Measurements from ENCODE around the gene TSNAX.
A peak's percentile ranks its signal among the peaks of the same experiment; 100 is the strongest.
"Not testable (repeated sequence)": the region's sequence is repeated elsewhere in the genome, so short reads cannot be mapped to it uniquely, and the experiment has no call there.

TSNAX gene

GRCh38 chr1:231591466-231591865, 63.0 kb downstream of the TSNAX start:
- Histone ChIP-seq H3K4me3 (ENCODE audit: low read depth in 1 of 2, low read length in 2 of 2) (no peak overlapping the region), H3K27ac (ENCODE audit: low read depth, low read length) (no peak overlapping the region), H3K36me3 (ENCODE audit: insufficient read depth, low read length) (no peaks in the 10 kb centered on the region), H3K9me3 (ENCODE audit: low read length) (no peaks in the 10 kb centered on the region), H3K27me3 (ENCODE audit: control insufficient read depth in 1 of 2, insufficient read depth in 2 of 2, low read length in 2 of 2) (no peaks in the 10 kb centered on the region), H3K9ac (ENCODE audit: low read length) (no peak overlapping the region), H3K4me1 (ENCODE audit: insufficient read depth, low read length) (peaks cover 10% of the 10 kb centered on the region)

- Histone ChIP-seq H3K9me3 (ENCODE audit: low read length) (no peaks in the 10 kb centered on the region), H3K36me3 (ENCODE audit: insufficient read depth, low read length) (no peaks in the 10 kb centered on the region), H3K4me3 (ENCODE audit: low read depth in 1 of 2, low read length in 2 of 2) (no peak overlapping the region), H3K27ac (ENCODE audit: low read depth, low read length) (no peak overlapping the region), H3K9ac (ENCODE audit: low read length) (no peak overlapping the region), H3K27me3 (ENCODE audit: control insufficient read depth in 1 of 2, insufficient read depth in 2 of 2, low read length in 2 of 2) (no peaks in the 10 kb centered on the region), H3K4me1 (ENCODE audit: insufficient read depth, low read length) (peaks cover 10% of the 10 kb centered on the region)
Measured at GRCh38 chr1:231592809-231593208, 64.3 kb downstream of the TSNAX start.

- not testable (repeated sequence) for H3K27me3 ChIP-seq (ENCODE audit: control insufficient read depth in 1 of 2, insufficient read depth in 2 of 2, low read length in 2 of 2); H3K9ac ChIP-seq (ENCODE audit: low read length); H3K36me3 ChIP-seq (ENCODE audit: insufficient read depth, low read length); H3K27ac ChIP-seq (ENCODE audit: low read depth, low read length); H3K9me3 ChIP-seq (ENCODE audit: low read length); H3K4me3 ChIP-seq (ENCODE audit: low read depth in 1 of 2, low read length in 2 of 2)
- H3K4me1 ChIP-seq (ENCODE audit: insufficient read depth, low read length): peaks cover 10% of the 10 kb centered on the region
Measured at GRCh38 chr1:231593264-231593663, 64.8 kb downstream of the TSNAX start.

GRCh38 chr1:231594123-231594522, 65.7 kb downstream of the TSNAX start:
- Histone ChIP-seq H3K9ac (ENCODE audit: low read length) (no peak overlapping the region), H3K36me3 (ENCODE audit: insufficient read depth, low read length) (no peaks in the 10 kb centered on the region), H3K9me3 (ENCODE audit: low read length) (no peaks in the 10 kb centered on the region), H3K27ac (ENCODE audit: low read depth, low read length) (no peak overlapping the region), H3K4me3 (ENCODE audit: low read depth in 1 of 2, low read length in 2 of 2) (no peak overlapping the region), H3K4me1 (ENCODE audit: insufficient read depth, low read length) (peaks cover 10% of the 10 kb centered on the region), H3K27me3 (ENCODE audit: control insufficient read depth in 1 of 2, insufficient read depth in 2 of 2, low read length in 2 of 2) (no peaks in the 10 kb centered on the region)

GRCh38 chr1:231594749-231595148, 66.3 kb downstream of the TSNAX start:
- Histone ChIP-seq H3K4me3 (ENCODE audit: low read depth in 1 of 2, low read length in 2 of 2) (no peak overlapping the region), H3K9ac (ENCODE audit: low read length) (no peak overlapping the region), H3K27ac (ENCODE audit: low read depth, low read length) (no peak overlapping the region), H3K4me1 (ENCODE audit: insufficient read depth, low read length) (peaks cover 10% of the 10 kb centered on the region), H3K36me3 (ENCODE audit: insufficient read depth, low read length) (no peaks in the 10 kb centered on the region), H3K9me3 (ENCODE audit: low read length) (no peaks in the 10 kb centered on the region), H3K27me3 (ENCODE audit: control insufficient read depth in 1 of 2, insufficient read depth in 2 of 2, low read length in 2 of 2) (no peaks in the 10 kb centered on the region)

- Histone ChIP-seq H3K9me3 (ENCODE audit: low read length) (no peaks in the 10 kb centered on the region), H3K27me3 (ENCODE audit: control insufficient read depth in 1 of 2, insufficient read depth in 2 of 2, low read length in 2 of 2) (no peaks in the 10 kb centered on the region), H3K36me3 (ENCODE audit: insufficient read depth, low read length) (no peaks in the 10 kb centered on the region), H3K9ac (ENCODE audit: low read length) (no peak overlapping the region), H3K4me3 (ENCODE audit: low read depth in 1 of 2, low read length in 2 of 2) (no peak overlapping the region), H3K4me1 (ENCODE audit: insufficient read depth, low read length) (peaks cover 12% of the 10 kb centered on the region), H3K27ac (ENCODE audit: low read depth, low read length) (no peak overlapping the region)
Measured at GRCh38 chr1:231596337-231596791, 67.9 kb downstream of the TSNAX start.

- no peak overlapping the region for H3K27ac ChIP-seq (ENCODE audit: low read depth, low read length)
- H3K27me3 ChIP-seq (ENCODE audit: control insufficient read depth in 1 of 2, insufficient read depth in 2 of 2, low read length in 2 of 2): no peaks in the 10 kb centered on the region
- H3K4me1 ChIP-seq (ENCODE audit: insufficient read depth, low read length): peaks cover 22% of the 10 kb centered on the region
- H3K4me3 ChIP-seq (ENCODE audit: low read depth in 1 of 2, low read length in 2 of 2): no peak overlapping the region
- H3K9me3 ChIP-seq (ENCODE audit: low read length): no peaks in the 10 kb centered on the region
- no peak overlapping the region for H3K9ac ChIP-seq (ENCODE audit: low read length)
- no peaks in the 10 kb centered on the region for H3K36me3 ChIP-seq (ENCODE audit: insufficient read depth, low read length)
Measured at GRCh38 chr1:231597971-231598370, 69.5 kb downstream of the TSNAX start.

GRCh38 chr1:231600458-231600976, 72.0 kb downstream of the TSNAX start:
- Histone ChIP-seq H3K9ac (ENCODE audit: low read length) (no peak overlapping the region), H3K36me3 (ENCODE audit: insufficient read depth, low read length) (no peaks in the 10 kb centered on the region), H3K9me3 (ENCODE audit: low read length) (no peaks in the 10 kb centered on the region), H3K27ac (ENCODE audit: low read depth, low read length) (peak overlapping the region; percentile 12), H3K4me1 (ENCODE audit: insufficient read depth, low read length) (peaks cover 22% of the 10 kb centered on the region), H3K4me3 (ENCODE audit: low read depth in 1 of 2, low read length in 2 of 2) (no peak overlapping the region), H3K27me3 (ENCODE audit: control insufficient read depth in 1 of 2, insufficient read depth in 2 of 2, low read length in 2 of 2) (no peaks in the 10 kb centered on the region)

GRCh38 chr1:231601824-231602672, 73.6 kb downstream of the TSNAX start:
- H3K9ac ChIP-seq (ENCODE audit: low read length): no peak overlapping the region
- H3K27me3 ChIP-seq (ENCODE audit: control insufficient read depth in 1 of 2, insufficient read depth in 2 of 2, low read length in 2 of 2): no peaks in the 10 kb centered on the region
- H3K36me3 ChIP-seq (ENCODE audit: insufficient read depth, low read length): no peaks in the 10 kb centered on the region
- peak overlapping the region; percentile 30 for H3K27ac ChIP-seq (ENCODE audit: low read depth, low read length)
- no peaks in the 10 kb centered on the region for H3K9me3 ChIP-seq (ENCODE audit: low read length)
- no peak overlapping the region for H3K4me3 ChIP-seq (ENCODE audit: low read depth in 1 of 2, low read length in 2 of 2)
- peaks cover 22% of the 10 kb centered on the region for H3K4me1 ChIP-seq (ENCODE audit: insufficient read depth, low read length)

GRCh38 chr1:231602673-231602984, 74.2 kb downstream of the TSNAX start:
- H3K36me3 ChIP-seq (ENCODE audit: insufficient read depth, low read length): no peaks in the 10 kb centered on the region
- H3K9me3 ChIP-seq (ENCODE audit: low read length): no peaks in the 10 kb centered on the region
- H3K9ac ChIP-seq (ENCODE audit: low read length): no peak overlapping the region
- no peaks in the 10 kb centered on the region for H3K27me3 ChIP-seq (ENCODE audit: control insufficient read depth in 1 of 2, insufficient read depth in 2 of 2, low read length in 2 of 2)
- no peak overlapping the region for H3K4me3 ChIP-seq (ENCODE audit: low read depth in 1 of 2, low read length in 2 of 2)
- H3K27ac ChIP-seq (ENCODE audit: low read depth, low read length): no peak overlapping the region
- peaks cover 22% of the 10 kb centered on the region for H3K4me1 ChIP-seq (ENCODE audit: insufficient read depth, low read length)

- Histone ChIP-seq H3K4me3 (ENCODE audit: low read depth in 1 of 2, low read length in 2 of 2) (peak overlapping the region; percentile 42 to 80), H3K36me3 (ENCODE audit: insufficient read depth, low read length) (no peaks in the 10 kb centered on the region), H3K9ac (ENCODE audit: low read length) (peak overlapping the region; percentile 65), H3K27me3 (ENCODE audit: control insufficient read depth in 1 of 2, insufficient read depth in 2 of 2, low read length in 2 of 2) (no peaks in the 10 kb centered on the region), H3K9me3 (ENCODE audit: low read length) (no peaks in the 10 kb centered on the region), H3K4me1 (ENCODE audit: insufficient read depth, low read length) (peaks cover 22% of the 10 kb centered on the region), H3K27ac (ENCODE audit: low read depth, low read length) (no peak overlapping the region)
Measured at GRCh38 chr1:231603598-231604275, 75.3 kb downstream of the TSNAX start.
